Measurements from ENCODE around the gene DLGAP5. TPM values are rescaled to one million over a fixed set of nuclear protein-coding genes. Genes with fewer than 3 reads are reported as not detected.

DLGAP5 gene
- total RNA-seq, result 1.1 and 41.8 TPM in 2 replicates

GRCh38 chr14:55191203-55192053, at the start of gene DLGAP5:
DLGAP5 (minus strand) TSS chr14:55191585; CDS start chr14:55189179, 2,406 bp downstream.

DNA sequence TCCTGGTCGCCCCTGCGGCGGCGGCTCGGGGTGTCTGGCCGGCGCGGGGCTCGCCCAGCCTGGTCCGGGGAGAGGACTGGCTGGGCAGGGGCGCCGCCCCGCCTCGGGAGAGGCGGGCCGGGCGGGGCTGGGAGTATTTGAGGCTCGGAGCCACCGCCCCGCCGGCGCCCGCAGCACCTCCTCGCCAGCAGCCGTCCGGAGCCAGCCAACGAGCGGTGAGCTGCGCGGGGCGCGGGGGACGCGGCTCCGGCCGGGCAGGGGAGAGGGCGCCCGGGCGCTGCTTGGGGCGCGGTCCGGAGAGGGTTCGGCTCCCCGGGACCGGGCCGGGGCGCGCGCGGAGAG, 62.3 kb downstream of the DLGAP5 start, which contains the start of gene LGALS3:
Gene LGALS3 (plus strand): TSS at position 167 of the 342 bp plus-strand sequence. CDS start 8,122 bp downstream, outside the sequence.

Other genes with a start within 250 kb of the DLGAP5 start
- gene WDHD1, start 164.5 kb downstream of the DLGAP5 start, total RNA-seq, result 3.3 and 22.0 TPM in 2 replicates
- 14.2 and 23.8 TPM in 2 replicates for gene SOCS4, start 164.3 kb downstream of the DLGAP5 start, total RNA-seq
- 28.7 and 69.9 TPM in 2 replicates for gene MAPK1IP1L, start 139.9 kb downstream of the DLGAP5 start, total RNA-seq
- 113 and 156 TPM in 2 replicates for gene LGALS3, start 62.3 kb downstream of the DLGAP5 start, total RNA-seq
- gene FBXO34, start 79.8 kb upstream of the DLGAP5 start, total RNA-seq, result 19.5 and 22.6 TPM in 2 replicates
- 9.6 and 11.3 TPM in 2 replicates for gene ATG14, start 220.2 kb upstream of the DLGAP5 start, total RNA-seq
- not detected in 2 replicates for gene TBPL2, start 249.0 kb upstream of the DLGAP5 start, total RNA-seq

Measured in placental pericyte (primary cell).